T-cell (primary cell): ENCODE results near the gene RUSC1. TPM values are rescaled to one million over a fixed set of nuclear protein-coding genes. Genes with fewer than 3 reads are reported as not detected.

Source experiments
- ATAC-seq, 4 experiments: fragments of 200-7000 bp in 3 of 4; fragments of 150-1000 bp in 1 of 4; cut with Tn5 transposase; replicated peaks in 1 of 4; 1 replicate in 3 of 4; 2 replicates in 1 of 4; pipeline ENCODE4 v1.10.0; 2021; ENCODE audit warnings: moderate library complexity in 3 of 4, mild to moderate bottlenecking in 2 of 4, moderate number of reproducible peaks in 1 of 4
- CTCF ChIA-PET, 2 donors: fragments of 300-600 bp; sonication (Branson Sonifier 250); formaldehyde crosslinking; loops; one replicate each; lab custom pipeline; 2022; ENCODE audit warnings: antibody characterized with exemption in 2 of 2; lab: Charles Lee
- POLR2A ChIA-PET, 2 donors: fragments of 300-600 bp; sonication (Branson Sonifier 250); formaldehyde crosslinking; loops; one replicate each; lab custom pipeline; 2022; ENCODE audit warnings: antibody characterized with exemption in 2 of 2; lab: Charles Lee
- DNase-seq, 35 experiments: peaks; one replicate each; pipeline versions ENCODE4 v3.0.0 to v3.0.0-alpha.2; 2013 to 2023
- H3K27ac ChIP-seq: one replicate; pipeline ENCODE4 v1.5.1; 2013; ENCODE audit warnings: low read length
- H3K27me3 ChIP-seq, 2 experiments: replicated peaks in 1 of 2; 1 replicate in 1 of 2; 2 replicates in 1 of 2; pipeline versions ENCODE4 v1.6.1 to v1.7.0; 2013; ENCODE audit warnings: low read length in 1 of 2, mixed read lengths in 1 of 2; ENCODE audit not compliant: control insufficient read depth in 2 of 2, insufficient read depth in 2 of 2; ENCODE audit errors: extremely low read depth in 1 of 2
- H3K36me3 ChIP-seq, 2 donors: 1 replicate in 1 of 2; 2 replicates in 1 of 2; pipeline versions ENCODE4 v1.6.1 to v1.7.0; 2013; ENCODE audit warnings: low read length in 1 of 2; ENCODE audit not compliant: control insufficient read depth in 2 of 2, insufficient read depth in 1 of 2; ENCODE audit errors: extremely low read depth in 1 of 2
- H3K4me1 ChIP-seq, 2 experiments: 1 replicate in 1 of 2; 2 replicates in 1 of 2; pipeline versions ENCODE4 v1.6.1 to v1.7.0; 2013; ENCODE audit warnings: low read length in 2 of 2, mixed read lengths in 1 of 2; ENCODE audit not compliant: insufficient read depth in 2 of 2, control insufficient read depth in 1 of 2; ENCODE audit errors: extremely low read depth in 1 of 2
- H3K4me3 ChIP-seq, 2 donors: 1 replicate in 1 of 2; 2 replicates in 1 of 2; pipeline versions ENCODE4 v1.5.1 to v1.7.0; 2013; ENCODE audit warnings: mild to moderate bottlenecking in 2 of 2, low read length in 1 of 2, moderate library complexity in 1 of 2; ENCODE audit not compliant: control insufficient read depth in 1 of 2; ENCODE audit errors: extremely low read depth in 1 of 2
- H3K9me3 ChIP-seq: 2 replicates; pipeline ENCODE4 v1.7.0; 2013
- H3K27ac Mint-ChIP-seq, 2 donors: one replicate each; pipeline ENCODE4 v1.8.0; 2020 to 2021; ENCODE audit warnings: mild to moderate bottlenecking in 2 of 2, mixed read lengths in 2 of 2
- H3K27me3 Mint-ChIP-seq, 2 donors: one replicate each; pipeline ENCODE4 v1.8.0; 2021 to 2022; ENCODE audit warnings: mixed read lengths in 2 of 2
- H3K36me3 Mint-ChIP-seq: one replicate; pipeline ENCODE4 v1.8.0; 2021; ENCODE audit warnings: mixed read lengths
- H3K4me1 Mint-ChIP-seq, 3 donors: one replicate each; pipeline ENCODE4 v1.8.0; 2020 to 2022; ENCODE audit warnings: mixed read lengths in 3 of 3, mild to moderate bottlenecking in 1 of 3
- H3K4me3 Mint-ChIP-seq, 3 donors: one replicate each; pipeline ENCODE4 v1.8.0; 2020 to 2022; ENCODE audit warnings: mild to moderate bottlenecking in 3 of 3, mixed read lengths in 3 of 3, moderate library complexity in 3 of 3
- H3K9me3 Mint-ChIP-seq, 3 donors: one replicate each; pipeline ENCODE4 v1.8.0; 2020 to 2022; ENCODE audit warnings: mixed read lengths in 3 of 3
- WGBS: methylation state at CpG from one replicate; pipeline ENCODE4 v1.1.5; 2013; ENCODE audit warnings: missing lambda C conversion rate; ENCODE audit not compliant: insufficient coverage; 5-methylcytosine and 5-hydroxymethylcytosine counted together
- total RNA-seq, 35 experiments: library from RNA in 6 of 35; stranded (reverse) in 6 of 35; fragments of 120-200 nt in 1 of 35; gene quantifications; one replicate each; pipeline versions ENCODE4 v1.2.1 to v1.2.4 and lab custom pipeline; 2013 to 2026

RUSC1 gene
- total RNA-seq, 5 donors from 2014 or later (not counting 1 experiment from before 2014, with no cell fraction given), result 14.4 to 25.2 (median 22.9) TPM

- Histone ChIP-seq H3K27ac (no peak overlapping the region), H3K4me3 (no peak overlapping the region), H3K4me1 (peaks cover 5 to 45% of the 10 kb centered on the region in 2 experiments), H3K27me3 (peaks cover 0 to 2% of the 10 kb centered on the region in 2 experiments), H3K36me3 (peaks cover 0 to 12% of the 10 kb centered on the region in 2 donors), H3K9me3 (no peaks in the 10 kb centered on the region)
- Mint-ChIP-seq H3K27me3 (no peaks in the 10 kb centered on the region), H3K4me3 (peak overlapping the region; percentile 68 to 89 (median 68)), H3K4me1 (peaks cover 33 to 41% (median 34%) of the 10 kb centered on the region in 3 donors), H3K9me3 (no peaks in the 10 kb centered on the region), H3K36me3 (peaks cover 5% of the 10 kb centered on the region), H3K27ac (no peak overlapping the region)
- ChIA-PET POLR2A (interaction anchor here in 1 of 2 donors (0.7 kb wide), 1 partner anchor 22 kb away, joined by 4 read pairs; no protein-coding TSS in a partner anchor), CTCF (interaction anchor here (1.2 to 5.5 kb wide), 3 partner anchors 70 to 74 kb away, joined by 3 to 62 read pairs (median 9); no protein-coding TSS in a partner anchor)
- no peak for ATAC-seq
- WGBS, result 85% methylated on average over 23 of the region's 27 CpGs
- DNase-seq, result no peak
Measured at GRCh38 chr1:155321639-155322503, 1.2 kb downstream of the RUSC1 start.

DNA sequence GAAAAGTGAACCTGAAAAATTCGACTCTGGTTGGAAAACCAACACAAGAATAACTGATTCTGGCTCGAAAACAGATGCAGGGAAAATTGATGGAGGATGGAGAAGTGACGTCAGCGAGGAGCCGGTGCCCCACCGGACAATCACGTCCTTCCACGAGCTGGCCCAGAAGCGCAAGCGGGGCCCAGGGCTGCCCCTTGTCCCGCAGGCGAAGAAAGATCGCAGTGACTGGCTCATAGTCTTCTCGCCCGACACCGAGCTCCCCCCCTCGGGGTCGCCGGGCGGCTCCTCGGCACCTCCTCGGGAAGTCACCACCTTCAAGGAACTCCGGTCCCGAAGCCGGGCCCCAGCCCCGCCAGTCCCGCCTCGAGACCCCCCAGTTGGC, 1.9 kb downstream of the RUSC1 start:
- POLR2A ChIA-PET, result interaction anchor here in 1 of 2 donors (0.7 kb wide), 1 partner anchor 23 kb away, joined by 4 read pairs; no protein-coding TSS in a partner anchor
- Mint-ChIP-seq H3K4me3 (peak overlapping the region; percentile 68 to 89 (median 68)), H3K27ac (peak overlapping the region in 1 of 2 donors; percentile 52)

DNA sequence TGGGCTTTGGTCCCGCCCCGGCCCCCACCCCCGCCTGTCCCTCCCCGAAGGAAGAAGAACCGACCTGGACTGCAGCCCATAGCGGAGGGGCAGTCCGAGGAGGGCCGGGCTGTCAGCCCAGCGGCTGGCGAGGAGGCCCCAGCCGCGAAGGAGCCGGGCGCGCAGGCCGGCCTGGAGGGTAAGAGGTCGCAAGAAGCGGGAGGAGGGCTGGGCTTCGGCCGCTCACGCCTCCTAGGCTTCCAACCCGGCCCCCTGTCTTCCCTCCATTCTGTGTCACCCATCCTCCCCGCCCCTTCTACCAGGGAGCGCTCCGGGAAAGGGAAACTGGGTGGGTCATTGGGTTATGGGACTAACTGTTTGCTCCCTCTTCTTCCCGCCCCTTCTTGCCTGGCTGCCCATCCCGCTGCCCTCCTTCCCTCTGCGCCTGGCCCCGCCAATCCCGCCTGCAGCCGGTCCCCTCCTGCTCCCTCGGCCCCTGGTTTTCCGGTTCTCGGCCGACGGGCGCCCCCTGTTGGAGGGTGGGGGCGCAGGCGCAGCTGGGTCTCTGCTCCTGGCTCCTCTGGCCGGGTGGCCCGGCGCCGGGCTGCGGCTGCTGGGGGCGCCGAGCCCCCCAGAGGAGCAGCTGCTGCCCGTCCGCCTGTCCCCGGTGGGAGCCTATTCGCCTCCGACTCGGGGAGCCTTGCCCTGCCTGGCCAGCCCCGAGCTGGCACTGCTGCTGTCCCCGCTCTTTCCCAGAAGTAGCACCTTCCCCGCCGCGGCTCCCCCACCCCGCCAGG, 2.4 kb downstream of the RUSC1 start:
- Mint-ChIP-seq H3K27me3 (no peaks in the 10 kb centered on the region), H3K27ac (peak overlapping the region in 1 of 2 donors; percentile 11), H3K4me1 (peaks cover 33 to 41% (median 34%) of the 10 kb centered on the region in 3 donors), H3K9me3 (no peaks in the 10 kb centered on the region), H3K4me3 (peak overlapping the region; percentile 80 to 89 (median 85)), H3K36me3 (peaks cover 5% of the 10 kb centered on the region)
- POLR2A ChIA-PET, result no interaction called here
- peaks cover 5 to 45% of the 10 kb centered on the region in 2 experiments for H3K4me1 ChIP-seq
- ATAC-seq (peak; percentile 50 to 61 (median 59)), DNase-seq (peak; percentile 52 to 89 (median 79))
- CTCF ChIA-PET, result interaction anchor here (0.5 to 5.5 kb wide), 14 partner anchors 15 to 891 kb away, joined by 3 to 62 read pairs (median 4); partner anchors contain the start of genes KRTCAP2 (in 2 of the 2), FDPS (in 1 of the 2) and SCAMP3 (in 1 of the 2)
- H3K4me3 ChIP-seq, result peak overlapping the region; percentile 95 to 97
- H3K27ac ChIP-seq, result peak overlapping the region; percentile 89
- H3K9me3 ChIP-seq, result no peaks in the 10 kb centered on the region
- WGBS, result 0% methylated on average over 36 of the region's 58 CpGs
- H3K36me3 ChIP-seq, result peaks cover 0 to 8% of the 10 kb centered on the region in 2 donors
- H3K27me3 ChIP-seq, result peaks cover 0 to 2% of the 10 kb centered on the region in 2 experiments

More for the DNA sequence above, 1.9 kb downstream of the RUSC1 start:
- Histone ChIP-seq H3K27me3 (peaks cover 0 to 2% of the 10 kb centered on the region in 2 experiments), H3K4me3 (peak overlapping the region; percentile 48 to 95), H3K36me3 (peaks cover 0 to 12% of the 10 kb centered on the region in 2 donors), H3K27ac (no peak overlapping the region), H3K4me1 (peaks cover 5 to 45% of the 10 kb centered on the region in 2 experiments), H3K9me3 (no peaks in the 10 kb centered on the region)
- ATAC-seq (no peak), DNase-seq (peak in 3 of 35 experiments; percentile 12 to 28 (median 14))
- Mint-ChIP-seq H3K36me3 (peaks cover 5% of the 10 kb centered on the region), H3K27me3 (no peaks in the 10 kb centered on the region), H3K4me1 (peaks cover 33 to 41% (median 34%) of the 10 kb centered on the region in 3 donors), H3K9me3 (no peaks in the 10 kb centered on the region)
- CTCF ChIA-PET, result interaction anchor here (1.8 to 5.5 kb wide), 3 partner anchors 44 to 73 kb away, joined by 9 to 62 read pairs (median 10); no protein-coding TSS in a partner anchor
- WGBS, result 24% methylated on average over 17 of the region's 28 CpGs

- Mint-ChIP-seq H3K4me3 (peak overlapping the region; percentile 80 to 89 (median 85)), H3K9me3 (no peaks in the 10 kb centered on the region), H3K36me3 (peaks cover 5% of the 10 kb centered on the region), H3K27me3 (no peaks in the 10 kb centered on the region), H3K27ac (peak overlapping the region; percentile 76 to 85), H3K4me1 (peaks cover 33 to 41% (median 34%) of the 10 kb centered on the region in 3 donors)
- ATAC-seq, result peak; percentile 69 to 72 (median 70)
- H3K27ac ChIP-seq, result peak overlapping the region; percentile 89
- CTCF ChIA-PET, result interaction anchor here (0.5 to 5.5 kb wide), 14 partner anchors 15 to 890 kb away, joined by 3 to 62 read pairs (median 4); partner anchors contain the start of genes KRTCAP2 (in 2 of the 2), FDPS (in 1 of the 2) and SCAMP3 (in 1 of the 2)
- DNase-seq, result peak; percentile 38 to 88 (median 64)
- peaks cover 0 to 3% of the 10 kb centered on the region in 2 donors for H3K36me3 ChIP-seq
- WGBS, result under 1% methylated on average over 24 of the region's 29 CpGs
- H3K4me1 ChIP-seq, result peaks cover 5 to 45% of the 10 kb centered on the region in 2 experiments
- H3K27me3 ChIP-seq, result peaks cover 0 to 2% of the 10 kb centered on the region in 2 experiments
- H3K9me3 ChIP-seq, result no peaks in the 10 kb centered on the region
- POLR2A ChIA-PET, result no interaction called here
- peak overlapping the region; percentile 95 to 97 for H3K4me3 ChIP-seq
Measured at GRCh38 chr1:155323729-155324036, 3.0 kb downstream of the RUSC1 start.

DNA sequence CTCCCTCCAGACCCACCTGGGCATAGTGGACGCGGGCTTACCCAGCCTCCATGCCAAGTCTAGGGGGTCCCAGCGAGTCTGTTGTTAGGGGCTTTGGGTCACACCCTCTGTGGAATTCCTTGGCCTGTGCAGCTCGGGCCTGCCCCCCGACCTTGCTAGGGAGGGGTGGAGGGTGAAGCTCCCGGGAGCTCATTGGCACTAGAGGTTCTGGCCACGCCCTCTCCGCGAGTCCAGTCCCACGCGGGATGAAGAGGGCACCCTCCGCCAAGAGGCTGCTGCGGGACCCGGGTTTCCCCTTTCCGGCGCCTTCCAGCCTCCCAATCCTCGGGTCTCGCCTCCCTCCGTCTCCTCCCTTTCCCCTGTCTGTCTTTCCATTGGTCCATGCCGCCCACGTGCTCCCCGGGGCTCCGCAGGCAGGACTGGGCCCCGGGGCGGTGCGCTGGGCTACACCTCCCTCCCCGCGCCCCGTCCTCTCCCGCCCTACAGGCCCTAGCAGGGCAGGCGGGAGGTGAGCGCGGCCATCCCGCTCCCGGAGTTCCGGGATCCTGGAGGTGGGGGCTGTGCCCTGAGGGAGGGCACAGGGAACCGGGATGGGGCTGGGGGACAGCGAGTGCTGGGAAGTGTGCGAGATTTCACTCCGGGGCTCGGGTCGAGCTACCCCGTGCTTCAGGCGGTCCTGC, 3.5 kb downstream of the RUSC1 start:
- peaks cover 1% of the 10 kb centered on the region for H3K36me3 Mint-ChIP-seq
- WGBS, result 0% methylated on average over 27 of the region's 44 CpGs

More for the DNA sequence above, 3.5 kb downstream of the RUSC1 start:
- CTCF ChIA-PET, result interaction anchor here (0.5 to 5.5 kb wide), 15 partner anchors 15 to 545 kb away, joined by 3 to 62 read pairs (median 4); partner anchors contain the start of genes KRTCAP2 (in 2 of the 2), FDPS (in 1 of the 2) and SCAMP3 (in 1 of the 2)
- DNase-seq (peak; percentile 65 to 94 (median 81)), ATAC-seq (peak; percentile 82 to 84 (median 84))
- H3K4me3 Mint-ChIP-seq, result peak overlapping the region; percentile 80 to 89 (median 85)
- H3K4me1 ChIP-seq, result peaks cover 5 to 45% of the 10 kb centered on the region in 2 experiments
- peak overlapping the region; percentile 89 for H3K27ac ChIP-seq
- no peaks in the 10 kb centered on the region for H3K27me3 Mint-ChIP-seq
- POLR2A ChIA-PET, result interaction anchor here in 1 of 2 donors (0.6 kb wide), 1 partner anchor 15 kb away, joined by 3 read pairs; no protein-coding TSS in a partner anchor
- H3K4me3 ChIP-seq, result peak overlapping the region; percentile 95 to 97
- H3K27ac Mint-ChIP-seq, result peak overlapping the region; percentile 76 to 85
- peaks cover 0 to 2% of the 10 kb centered on the region in 2 experiments for H3K27me3 ChIP-seq
- no peaks in the 10 kb centered on the region for H3K36me3 ChIP-seq
- no peaks in the 10 kb centered on the region for H3K9me3 Mint-ChIP-seq
- peaks cover 31 to 37% (median 34%) of the 10 kb centered on the region in 3 donors for H3K4me1 Mint-ChIP-seq
- H3K9me3 ChIP-seq, result no peaks in the 10 kb centered on the region
